ENCODE results near the gene ATG5.

ATG5 gene

DNA sequence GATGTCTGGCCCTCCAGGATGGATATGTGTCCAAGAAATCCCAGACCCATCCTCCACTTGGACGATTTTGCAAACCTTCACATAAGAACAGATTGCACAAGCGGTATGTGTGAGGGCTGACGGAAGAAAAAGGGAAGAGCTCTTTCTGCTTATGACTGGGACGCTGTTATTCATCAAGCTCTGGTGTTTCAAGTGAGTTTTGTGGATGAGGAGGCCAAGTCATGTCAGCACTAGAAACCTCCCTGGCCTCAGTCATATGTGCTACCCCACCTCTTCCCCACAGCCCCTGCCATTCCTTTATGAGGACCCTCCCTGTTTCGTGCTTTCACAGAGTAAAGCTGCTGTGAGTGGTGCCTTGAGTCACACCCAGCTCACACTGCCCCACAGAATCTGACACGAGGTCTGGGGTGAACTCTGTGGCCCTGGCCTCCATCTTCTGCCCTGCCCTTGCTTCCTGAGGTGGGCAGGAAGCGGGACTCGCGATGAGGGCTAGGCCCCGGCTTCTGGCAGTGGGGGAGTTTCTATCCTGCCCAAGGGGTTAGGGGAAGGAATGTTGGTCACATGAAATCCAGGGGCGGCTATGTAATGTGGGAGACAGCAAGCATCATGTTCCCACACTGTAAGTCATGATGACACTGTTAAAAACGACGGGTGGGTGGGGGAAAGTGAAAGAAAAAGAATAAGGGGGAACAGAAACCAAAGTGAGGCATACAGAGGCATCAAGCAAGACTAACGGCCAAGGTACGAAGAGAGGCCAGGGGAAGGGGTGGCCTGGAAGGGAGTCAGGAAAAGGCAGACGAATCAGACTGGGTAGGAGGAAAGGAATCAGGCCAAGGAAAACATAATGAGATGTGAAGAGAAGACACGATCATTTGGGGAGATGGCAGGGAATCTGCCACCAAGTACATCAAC, 161.3 kb downstream of the ATG5 start:
- no peak for TF ChIP-seq FOXP2 (optimal IDR thresholded peaks at IDR 0.05; ENCODE audit: borderline replicate concordance, extremely low read depth, extremely low read length, insufficient read depth)
- TF ChIP-seq, protein P1, sequence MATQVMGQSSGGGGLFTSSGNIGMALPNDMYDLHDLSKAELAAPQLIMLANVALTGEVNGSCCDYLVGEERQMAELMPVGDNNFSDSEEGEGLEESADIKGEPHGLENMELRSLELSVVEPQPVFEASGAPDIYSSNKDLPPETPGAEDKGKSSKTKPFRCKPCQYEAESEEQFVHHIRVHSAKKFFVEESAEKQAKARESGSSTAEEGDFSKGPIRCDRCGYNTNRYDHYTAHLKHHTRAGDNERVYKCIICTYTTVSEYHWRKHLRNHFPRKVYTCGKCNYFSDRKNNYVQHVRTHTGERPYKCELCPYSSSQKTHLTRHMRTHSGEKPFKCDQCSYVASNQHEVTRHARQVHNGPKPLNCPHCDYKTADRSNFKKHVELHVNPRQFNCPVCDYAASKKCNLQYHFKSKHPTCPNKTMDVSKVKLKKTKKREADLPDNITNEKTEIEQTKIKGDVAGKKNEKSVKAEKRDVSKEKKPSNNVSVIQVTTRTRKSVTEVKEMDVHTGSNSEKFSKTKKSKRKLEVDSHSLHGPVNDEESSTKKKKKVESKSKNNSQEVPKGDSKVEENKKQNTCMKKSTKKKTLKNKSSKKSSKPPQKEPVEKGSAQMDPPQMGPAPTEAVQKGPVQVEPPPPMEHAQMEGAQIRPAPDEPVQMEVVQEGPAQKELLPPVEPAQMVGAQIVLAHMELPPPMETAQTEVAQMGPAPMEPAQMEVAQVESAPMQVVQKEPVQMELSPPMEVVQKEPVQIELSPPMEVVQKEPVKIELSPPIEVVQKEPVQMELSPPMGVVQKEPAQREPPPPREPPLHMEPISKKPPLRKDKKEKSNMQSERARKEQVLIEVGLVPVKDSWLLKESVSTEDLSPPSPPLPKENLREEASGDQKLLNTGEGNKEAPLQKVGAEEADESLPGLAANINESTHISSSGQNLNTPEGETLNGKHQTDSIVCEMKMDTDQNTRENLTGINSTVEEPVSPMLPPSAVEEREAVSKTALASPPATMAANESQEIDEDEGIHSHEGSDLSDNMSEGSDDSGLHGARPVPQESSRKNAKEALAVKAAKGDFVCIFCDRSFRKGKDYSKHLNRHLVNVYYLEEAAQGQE (IDR thresholded peaks at IDR 0.05; ENCODE audit: insufficient read depth in 1 of 2, low read depth in 2 of 2, low read length in 2 of 2): no peak
- no peak for TF ChIP-seq POLR2AphosphoS5 (IDR thresholded peaks at IDR 0.05; ENCODE audit: low read depth, low read length)

DNA sequence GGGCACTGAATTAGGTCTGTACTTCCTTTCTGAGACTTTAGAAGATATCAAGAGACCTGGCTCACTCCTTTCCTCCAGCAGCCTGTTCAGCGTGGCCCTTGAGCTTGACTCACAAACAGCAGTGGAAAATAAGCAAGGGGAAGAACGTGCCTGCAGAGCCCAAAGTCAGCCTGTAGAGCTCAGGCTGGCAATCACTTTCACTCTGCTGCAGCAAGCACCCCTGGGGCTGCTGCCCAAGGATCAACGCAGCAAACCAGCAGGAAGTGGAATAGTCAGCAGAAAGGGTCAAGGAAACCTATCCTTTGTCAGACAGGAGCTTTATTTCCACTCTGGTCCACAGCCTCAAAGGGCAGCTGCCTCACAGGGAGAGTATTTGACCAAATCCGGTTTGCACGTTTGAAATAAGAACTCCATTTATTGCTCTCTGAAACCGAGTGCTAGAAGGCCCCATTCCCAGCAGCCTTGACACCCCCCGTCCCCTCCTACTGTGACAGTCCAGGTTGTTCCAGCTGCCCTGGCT, 162.1 kb downstream of the ATG5 start:
- TF ChIP-seq FOXP2 (optimal IDR thresholded peaks at IDR 0.05; ENCODE audit: borderline replicate concordance, extremely low read depth, extremely low read length, insufficient read depth) (no peak), TAF1 (IDR thresholded peaks at IDR 0.05; ENCODE audit: borderline replicate concordance, insufficient read depth, low read length) (no peak), POLR2AphosphoS5 (IDR thresholded peaks at IDR 0.05; ENCODE audit: low read depth, low read length) (no peak), SIN3A (IDR thresholded peaks at IDR 0.05; ENCODE audit: borderline replicate concordance, insufficient read depth, low read length) (no peak)
- TF ChIP-seq, protein P1 (IDR thresholded peaks at IDR 0.05; ENCODE audit: insufficient read depth in 1 of 2, low read depth in 2 of 2, low read length in 2 of 2): no peak

DNA sequence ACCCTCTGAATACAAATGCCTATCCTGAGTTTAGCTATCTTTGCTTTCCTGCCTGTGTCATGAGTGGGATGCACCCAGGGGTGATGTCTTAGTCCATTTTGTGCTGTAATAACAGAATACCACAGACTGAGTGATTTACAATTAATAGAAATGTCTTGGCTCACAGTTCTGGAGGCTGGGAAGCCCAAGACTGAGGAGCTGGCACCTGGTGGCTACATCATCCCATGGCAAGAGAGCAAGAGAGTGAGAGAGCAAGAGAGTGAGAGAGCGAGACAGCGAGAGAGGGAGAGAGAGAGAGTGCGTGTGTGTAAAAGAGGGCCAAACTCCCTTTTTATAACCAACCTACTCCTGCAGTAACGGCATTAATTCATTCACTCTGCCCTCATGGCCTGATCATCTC, 162.6 kb downstream of the ATG5 start:
- TF ChIP-seq FOXP2 (optimal IDR thresholded peaks at IDR 0.05; ENCODE audit: borderline replicate concordance, extremely low read depth, extremely low read length, insufficient read depth) (no peak), TAF1 (IDR thresholded peaks at IDR 0.05; ENCODE audit: borderline replicate concordance, insufficient read depth, low read length) (no peak), SIN3A (IDR thresholded peaks at IDR 0.05; ENCODE audit: borderline replicate concordance, insufficient read depth, low read length) (no peak), POLR2AphosphoS5 (IDR thresholded peaks at IDR 0.05; ENCODE audit: low read depth, low read length) (no peak)
- TF ChIP-seq, protein P1 (IDR thresholded peaks at IDR 0.05; ENCODE audit: insufficient read depth in 1 of 2, low read depth in 2 of 2, low read length in 2 of 2): no peak

DNA sequence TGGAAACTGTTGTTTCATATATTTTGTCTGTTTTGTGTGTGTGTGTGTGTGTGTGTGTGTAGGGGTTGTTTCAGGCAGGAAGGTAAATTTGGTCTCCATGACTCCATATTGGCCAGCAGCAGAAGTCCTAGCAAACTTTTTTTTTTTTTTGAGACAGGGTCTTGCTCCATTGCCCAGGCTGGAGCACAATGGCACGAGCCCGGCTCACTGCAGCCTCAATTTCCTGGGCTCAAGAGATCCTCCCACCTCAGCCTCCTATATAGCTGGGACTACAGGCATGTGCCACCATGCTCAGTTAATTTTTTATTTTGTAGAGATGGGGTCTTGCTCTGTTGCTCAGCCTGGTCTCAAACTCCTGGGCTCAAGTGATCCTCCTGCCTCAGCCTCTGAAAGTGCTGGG, 163.7 kb downstream of the ATG5 start:
- TF ChIP-seq FOXP2 (optimal IDR thresholded peaks at IDR 0.05; ENCODE audit: borderline replicate concordance, extremely low read depth, extremely low read length, insufficient read depth) (no peak), TAF1 (IDR thresholded peaks at IDR 0.05; ENCODE audit: borderline replicate concordance, insufficient read depth, low read length) (no peak), SIN3A (IDR thresholded peaks at IDR 0.05; ENCODE audit: borderline replicate concordance, insufficient read depth, low read length) (no peak), POLR2AphosphoS5 (IDR thresholded peaks at IDR 0.05; ENCODE audit: low read depth, low read length) (no peak)
- TF ChIP-seq, protein P1 (IDR thresholded peaks at IDR 0.05; ENCODE audit: insufficient read depth in 1 of 2, low read depth in 2 of 2, low read length in 2 of 2): no peak
